Large intestine (tissue), 3 donors: Measurements from ENCODE around the gene RNPEP. TPM values are rescaled to one million over a fixed set of nuclear protein-coding genes. Genes with fewer than 3 reads are reported as not detected.
"Not testable (repeated sequence)": the region's sequence is repeated elsewhere in the genome, so short reads cannot be mapped to it uniquely, and the experiment has no call there.

Source experiments
- DNase-seq, 2 donors: peaks; one replicate each; pipeline versions ENCODE4 v3.0.0 to v3.0.0-alpha.2; 2013
- H3K27ac ChIP-seq: one replicate; pipeline ENCODE4 v1.5.1; 2013; ENCODE audit warnings: low read length
- H3K27me3 ChIP-seq: 2 replicates; pipeline ENCODE4 v1.6.1; 2013; ENCODE audit warnings: low read length; ENCODE audit not compliant: control insufficient read depth, insufficient read depth
- H3K36me3 ChIP-seq: 2 replicates; pipeline ENCODE4 v1.6.1; 2013; ENCODE audit warnings: low read length; ENCODE audit not compliant: control insufficient read depth, insufficient read depth
- H3K4me1 ChIP-seq: one replicate; pipeline ENCODE4 v1.6.1; 2013; ENCODE audit warnings: low read length; ENCODE audit not compliant: control insufficient read depth, insufficient read depth
- H3K4me3 ChIP-seq: one replicate; pipeline ENCODE4 v1.5.1; 2013; ENCODE audit warnings: low read length
- H3K9me3 ChIP-seq: one replicate; pipeline ENCODE4 v1.6.1; 2013; ENCODE audit warnings: mild to moderate bottlenecking, low read depth, low read length, moderate library complexity; ENCODE audit not compliant: control insufficient read depth
- WGBS: methylation state at CpG from one replicate; pipeline ENCODE4 v1.1.5; 2013; ENCODE audit warnings: low lambda C conversion rate; ENCODE audit not compliant: insufficient coverage; 5-methylcytosine and 5-hydroxymethylcytosine counted together
- polyA plus RNA-seq: library from polyadenylated mRNA; unstranded; fragments of 120-200 nt; gene quantifications from one replicate; pipeline ENCODE4 v1.2.1, GENCODE V29; 2013

The RNPEP gene
- polyA plus RNA-seq, 1 donor: 55.9 TPM

GRCh38 chr1:201955729-201956143, 26.7 kb upstream of the RNPEP start:
- 0% methylated on average over 1 of the region's 17 CpGs for WGBS
- peak overlapping the region; percentile 83 for H3K4me3 ChIP-seq
- H3K27me3 ChIP-seq: no peaks in the 10 kb centered on the region
- no peaks in the 10 kb centered on the region for H3K9me3 ChIP-seq
- peak overlapping the region; percentile 54 for H3K27ac ChIP-seq
- H3K36me3 ChIP-seq: peaks cover 28% of the 10 kb centered on the region
- H3K4me1 ChIP-seq: peaks cover 6% of the 10 kb centered on the region
- no peak for DNase-seq

GRCh38 chr1:201958348-201958747, 24.1 kb upstream of the RNPEP start:
- Histone ChIP-seq H3K9me3 (no peaks in the 10 kb centered on the region), H3K4me1 (peaks cover 6% of the 10 kb centered on the region), H3K27me3 (no peaks in the 10 kb centered on the region), H3K27ac (no peak overlapping the region), H3K4me3 (no peak overlapping the region), H3K36me3 (peaks cover 48% of the 10 kb centered on the region)
- WGBS: 100% methylated on average over 1 of the region's 5 CpGs
- no peak for DNase-seq

GRCh38 chr1:201962382-201962781, 20.1 kb upstream of the RNPEP start:
- not testable (repeated sequence) for DNase-seq, H3K9me3 ChIP-seq, H3K27ac ChIP-seq, H3K27me3 ChIP-seq, H3K4me1 ChIP-seq, H3K4me3 ChIP-seq
- no CpG with 5 or more reads among the region's 10 CpGs for WGBS
- peaks cover 70% of the 10 kb centered on the region for H3K36me3 ChIP-seq

GRCh38 chr1:201964261-201964660, 18.2 kb upstream of the RNPEP start:
- no peak for DNase-seq
- H3K36me3 ChIP-seq: peaks cover 65% of the 10 kb centered on the region
- no peaks in the 10 kb centered on the region for H3K4me1 ChIP-seq
- H3K27ac ChIP-seq: no peak overlapping the region
- no peak overlapping the region for H3K4me3 ChIP-seq
- no CpG with 5 or more reads among the region's 1 CpG for WGBS
- H3K27me3 ChIP-seq: no peaks in the 10 kb centered on the region
- no peaks in the 10 kb centered on the region for H3K9me3 ChIP-seq

- no peaks in the 10 kb centered on the region for H3K27me3 ChIP-seq
- H3K9me3 ChIP-seq: no peaks in the 10 kb centered on the region
- H3K4me3 ChIP-seq: no peak overlapping the region
- H3K4me1 ChIP-seq: no peaks in the 10 kb centered on the region
- H3K36me3 ChIP-seq: peaks cover 66% of the 10 kb centered on the region
- DNase-seq: no peak
- WGBS: no CpG with 5 or more reads among the region's 5 CpGs
- no peak overlapping the region for H3K27ac ChIP-seq
Measured at GRCh38 chr1:201966171-201966570, 16.3 kb upstream of the RNPEP start.

- WGBS: 82% methylated on average over 2 of the region's 16 CpGs
- H3K9me3 ChIP-seq: no peaks in the 10 kb centered on the region
- DNase-seq: no peak
- no peaks in the 10 kb centered on the region for H3K4me1 ChIP-seq
- no peak overlapping the region for H3K27ac ChIP-seq
- H3K27me3 ChIP-seq: no peaks in the 10 kb centered on the region
- peaks cover 51% of the 10 kb centered on the region for H3K36me3 ChIP-seq
- no peak overlapping the region for H3K4me3 ChIP-seq
Measured at GRCh38 chr1:201968202-201968925, 14.1 kb upstream of the RNPEP start.

- DNase-seq: no peak
- Histone ChIP-seq H3K9me3 (no peaks in the 10 kb centered on the region), H3K4me1 (no peaks in the 10 kb centered on the region), H3K27ac (no peak overlapping the region), H3K36me3 (peaks cover 34% of the 10 kb centered on the region), H3K27me3 (no peaks in the 10 kb centered on the region), H3K4me3 (no peak overlapping the region)
- WGBS: 88% methylated on average over 3 of the region's 9 CpGs
Measured at GRCh38 chr1:201970334-201971159, 11.9 kb upstream of the RNPEP start.

GRCh38 chr1:201982082-201982622, 296 bp upstream of the RNPEP start:
- peaks cover 4% of the 10 kb centered on the region for H3K36me3 ChIP-seq
- no peaks in the 10 kb centered on the region for H3K27me3 ChIP-seq
- H3K4me3 ChIP-seq: peak overlapping the region; percentile 48
- H3K9me3 ChIP-seq: no peaks in the 10 kb centered on the region
- no CpG with 5 or more reads among the region's 31 CpGs for WGBS
- peak overlapping the region; percentile 41 for H3K27ac ChIP-seq
- peak in 1 of 2 donors; percentile 41 for DNase-seq
- H3K4me1 ChIP-seq: peaks cover 5% of the 10 kb centered on the region

- peak; percentile 76 to 83 for DNase-seq
- WGBS: 0% methylated on average over 1 of the region's 11 CpGs
Measured at GRCh38 chr1:201983380-201983805, 945 bp downstream of the RNPEP start.

GRCh38 chr1:201984446-201984845, 2.0 kb downstream of the RNPEP start:
- Histone ChIP-seq H3K27me3 (no peaks in the 10 kb centered on the region), H3K4me3 (no peak overlapping the region), H3K9me3 (no peaks in the 10 kb centered on the region), H3K4me1 (peaks cover 5% of the 10 kb centered on the region), H3K36me3 (peaks cover 13% of the 10 kb centered on the region), H3K27ac (no peak overlapping the region)
- WGBS: no CpG with 5 or more reads among the region's 3 CpGs
- no peak for DNase-seq

More at GRCh38 chr1:201983380-201983805, 945 bp downstream of the RNPEP start:
- peak overlapping the region; percentile 83 for H3K27ac ChIP-seq
- no peaks in the 10 kb centered on the region for H3K27me3 ChIP-seq
- H3K4me1 ChIP-seq: peaks cover 5% of the 10 kb centered on the region
- no peaks in the 10 kb centered on the region for H3K9me3 ChIP-seq
- H3K4me3 ChIP-seq: peak overlapping the region; percentile 67
- H3K36me3 ChIP-seq: peaks cover 4% of the 10 kb centered on the region
